HG02623 (cell line): ENCODE data around the gene SLCO6A1.

Experiments used
- ATAC-seq: cut with Tn5 transposase; IDR thresholded peaks from one replicate; pipeline ENCODE4 v1.9.1; 2021; ENCODE audit warnings: moderate library complexity; ENCODE audit not compliant: unreplicated experiment

Gene SLCO6A1

DNA sequence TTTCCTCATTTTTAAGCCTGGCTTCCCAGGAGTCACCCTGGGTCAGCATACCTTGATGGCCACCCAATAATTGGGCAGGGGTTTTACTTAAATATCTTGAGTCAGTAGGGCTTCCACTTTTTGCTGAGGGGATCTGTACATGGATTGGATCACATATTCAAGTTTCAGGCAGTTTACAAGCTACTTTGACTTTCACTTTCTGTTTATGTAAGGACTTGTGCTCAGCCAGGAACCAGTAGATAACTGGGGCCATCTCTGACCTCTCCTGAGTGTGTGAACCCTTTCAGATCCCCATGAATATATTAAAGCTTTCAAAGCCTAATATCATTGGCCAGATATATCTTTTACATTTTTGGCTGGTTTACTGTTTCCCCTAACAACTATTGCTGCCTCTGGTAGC is 45.1 kb downstream of the SLCO6A1 start:
- ATAC-seq, result peak; percentile 82

DNA sequence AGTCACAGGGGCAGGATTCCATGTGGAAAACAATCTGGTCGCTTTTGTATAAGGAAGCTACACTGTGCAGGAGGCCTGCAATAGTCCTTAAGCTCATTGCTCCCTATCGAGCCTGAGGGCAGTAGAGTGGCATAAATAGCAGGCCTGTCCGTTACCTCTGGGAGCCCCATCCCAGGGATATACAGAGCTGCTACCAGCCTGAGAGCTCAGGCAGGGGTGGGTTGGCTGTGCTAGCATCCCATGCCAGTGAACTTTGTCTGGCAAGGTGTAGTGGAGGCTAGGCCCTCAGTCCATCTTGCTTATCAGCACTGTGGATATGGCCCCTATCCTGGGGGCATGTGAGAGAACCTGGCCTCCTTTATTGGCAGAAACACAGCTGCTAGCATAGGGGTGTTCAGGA is 47.7 kb downstream of the SLCO6A1 start:
- no peak for ATAC-seq

DNA sequence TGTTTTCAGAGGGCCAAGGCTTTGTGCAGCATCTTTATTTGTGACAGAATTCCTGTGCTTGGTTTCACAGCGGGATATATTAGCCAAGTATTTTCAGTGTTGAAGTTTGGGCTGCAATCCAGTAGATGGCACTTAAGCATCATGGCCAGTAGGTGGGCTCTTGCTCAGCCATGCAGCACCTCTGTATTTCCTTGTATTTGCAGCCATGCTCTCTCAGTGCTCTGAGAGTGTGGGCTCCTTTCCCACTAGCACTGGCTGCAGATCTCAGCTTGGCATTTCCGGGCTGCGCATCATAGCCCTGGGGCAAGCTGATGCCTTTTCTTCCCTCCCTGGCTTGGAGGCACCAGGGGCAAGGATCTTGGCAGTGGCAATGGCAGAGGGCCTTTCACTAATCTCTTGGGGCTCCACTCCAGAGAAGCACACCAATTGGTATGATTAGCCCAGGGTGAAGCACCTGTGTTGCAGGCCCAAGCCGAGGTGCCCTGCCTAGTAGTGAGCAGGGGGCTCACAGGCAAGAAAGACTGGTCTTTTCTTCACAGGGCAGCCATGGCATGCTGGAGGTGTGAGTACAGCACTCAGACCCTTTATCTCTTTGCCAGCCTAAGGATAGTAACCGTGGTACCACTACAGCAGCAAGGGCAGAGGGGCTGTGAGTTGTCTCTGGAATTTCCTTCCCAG is 48.3 kb downstream of the SLCO6A1 start:
- no peak for ATAC-seq

DNA sequence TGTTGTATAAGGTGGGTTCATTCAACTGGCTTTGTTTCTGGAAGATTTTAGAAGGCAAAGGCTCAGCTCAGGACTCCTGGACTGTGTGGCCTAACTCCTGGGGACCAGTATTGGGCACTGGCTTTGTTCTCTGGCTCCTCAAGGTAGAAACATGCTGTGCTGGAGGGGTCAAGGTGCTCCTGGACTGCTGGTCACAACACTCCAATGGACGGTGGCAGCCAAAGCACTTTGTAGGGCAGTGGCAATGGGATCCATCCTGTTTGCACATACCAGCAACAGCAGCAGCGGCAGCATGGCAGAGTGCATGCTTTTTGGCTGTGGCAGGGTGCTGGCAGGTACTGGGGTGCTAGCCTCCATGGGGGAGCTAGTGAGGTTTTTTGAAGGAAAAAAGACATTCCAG is 65.3 kb downstream of the SLCO6A1 start:
- ATAC-seq, result no peak

DNA sequence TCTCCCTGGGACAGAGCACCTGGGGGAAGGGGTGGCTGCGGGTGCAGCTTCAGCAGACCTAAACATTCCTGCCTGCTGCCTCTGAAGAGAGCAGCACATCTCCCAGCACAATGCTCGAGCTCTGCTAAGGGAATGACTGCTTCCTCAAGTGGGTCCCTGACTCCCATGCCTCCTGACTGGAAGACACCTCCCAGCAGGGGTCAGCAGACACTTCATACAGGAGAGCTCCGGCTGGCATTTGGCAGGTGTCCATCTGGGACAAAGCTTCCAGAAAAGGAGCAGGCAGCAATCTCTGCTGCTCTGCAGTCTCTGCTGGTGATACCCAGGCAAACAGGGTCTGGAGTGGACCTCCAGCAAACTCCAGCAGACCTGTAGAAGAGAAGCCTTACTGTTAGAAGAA is 77.2 kb downstream of the SLCO6A1 start:
- no peak for ATAC-seq

DNA sequence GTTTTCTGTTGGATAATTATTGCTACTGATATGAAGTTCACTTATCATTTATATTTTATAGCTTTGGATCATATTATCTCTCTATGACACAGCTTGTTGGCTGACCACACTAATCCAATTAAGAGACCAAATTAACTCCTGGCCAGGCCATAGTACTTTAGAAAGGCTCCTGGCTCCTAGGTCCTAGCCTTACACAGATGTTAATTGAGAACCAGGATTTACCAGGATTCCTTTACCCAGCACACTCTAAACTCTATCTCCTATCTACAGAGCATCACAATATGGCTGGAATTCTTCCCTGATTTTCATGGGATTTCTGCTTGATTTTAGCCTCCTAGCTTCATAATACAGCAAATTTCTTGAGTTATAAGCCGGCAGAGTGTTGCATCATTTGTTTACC is 80.3 kb downstream of the SLCO6A1 start:
- no peak for ATAC-seq

DNA sequence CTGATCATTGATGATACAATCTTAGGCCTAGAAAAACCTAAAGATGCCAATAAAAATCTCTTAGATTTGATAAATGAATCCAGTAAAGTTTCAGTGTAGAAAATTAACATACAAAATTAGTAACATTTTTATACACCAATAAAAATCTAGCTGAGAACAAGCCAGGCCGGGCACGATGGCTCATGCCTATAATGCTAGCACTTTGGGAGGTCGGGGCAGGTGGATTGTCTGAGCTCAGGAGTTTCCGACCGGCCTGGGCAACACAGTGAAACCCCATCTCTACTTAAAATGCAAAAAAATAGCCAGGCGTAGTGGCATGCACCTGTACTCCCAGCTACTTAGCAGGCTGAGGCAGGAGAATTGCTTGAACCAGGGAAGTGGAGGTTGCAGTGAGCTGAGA is 84.4 kb downstream of the SLCO6A1 start:
- ATAC-seq, result no peak

DNA sequence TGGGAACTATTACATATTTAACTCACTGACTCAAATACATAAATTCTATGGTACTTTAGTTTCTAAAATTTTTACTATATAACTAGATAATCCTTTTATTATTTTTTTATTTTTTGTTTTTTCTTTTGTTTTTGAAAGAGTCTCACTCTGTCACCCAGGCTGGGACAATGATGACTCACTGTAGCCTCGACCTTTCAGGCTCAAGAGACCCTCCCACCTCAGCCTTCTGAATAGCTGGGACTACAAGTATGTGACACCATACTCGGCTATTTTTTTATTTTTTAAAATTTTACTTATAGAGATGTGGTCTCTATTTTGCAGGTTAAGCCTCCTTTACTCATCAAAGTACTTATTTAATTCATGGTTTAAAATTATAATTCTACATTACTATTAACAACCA is 110.6 kb downstream of the SLCO6A1 start:
- ATAC-seq, result no peak

DNA sequence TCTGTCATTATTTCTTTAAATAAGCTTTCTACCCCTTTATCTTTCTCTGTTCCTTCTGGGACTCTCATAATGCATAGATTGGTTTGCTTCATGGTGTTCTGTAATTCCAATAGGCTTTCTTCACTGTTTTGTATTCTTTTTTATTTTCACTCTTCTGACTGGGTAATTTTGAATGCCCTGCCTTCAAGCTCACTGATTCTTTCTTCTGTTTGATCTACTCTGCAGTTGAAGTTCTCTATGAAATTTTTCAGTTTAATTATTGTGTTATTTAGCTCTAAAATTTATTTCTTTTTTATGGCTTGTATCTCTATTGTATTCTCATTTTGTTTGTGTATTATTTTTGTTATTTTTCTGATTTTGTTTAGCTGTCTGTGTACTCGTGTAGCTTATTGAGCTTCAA is 113.4 kb downstream of the SLCO6A1 start:
- no peak for ATAC-seq

DNA sequence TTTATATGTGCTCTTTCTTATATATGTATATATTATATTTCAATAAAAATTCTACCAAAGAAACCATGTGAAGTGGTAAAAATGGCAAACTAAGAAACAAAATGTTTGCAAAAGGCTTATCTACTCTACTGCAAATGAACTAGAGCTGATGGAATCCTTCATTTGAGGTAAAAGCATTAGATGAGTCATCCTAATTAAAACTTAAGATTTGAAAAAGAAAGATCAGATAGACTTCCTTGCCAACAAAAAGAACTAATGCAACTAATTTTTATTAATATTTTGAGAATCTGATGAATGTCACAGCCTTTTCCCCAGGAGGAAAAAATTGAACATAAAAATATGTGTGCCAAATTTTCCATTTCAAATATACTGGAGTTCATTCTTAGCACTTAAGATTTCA is 118.6 kb downstream of the SLCO6A1 start:
- no peak for ATAC-seq

DNA sequence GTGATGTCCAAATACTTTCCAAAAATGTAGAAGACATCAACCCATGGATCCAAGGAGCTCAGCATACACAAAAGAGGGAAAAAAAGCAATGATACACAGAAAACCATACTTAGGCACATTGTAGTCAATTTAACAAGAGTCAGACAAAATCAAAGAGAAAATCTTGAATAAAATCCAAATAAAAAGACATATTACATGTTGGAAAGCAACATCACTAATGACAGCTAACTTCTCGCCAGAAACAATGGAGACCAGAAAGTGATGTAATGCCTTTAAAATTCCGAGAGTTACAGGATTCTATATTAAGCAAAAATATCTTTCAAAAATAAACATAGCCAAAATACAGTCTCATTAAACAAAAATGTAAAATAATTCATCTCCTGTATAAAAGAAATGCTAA is 122.9 kb downstream of the SLCO6A1 start:
- no peak for ATAC-seq

DNA sequence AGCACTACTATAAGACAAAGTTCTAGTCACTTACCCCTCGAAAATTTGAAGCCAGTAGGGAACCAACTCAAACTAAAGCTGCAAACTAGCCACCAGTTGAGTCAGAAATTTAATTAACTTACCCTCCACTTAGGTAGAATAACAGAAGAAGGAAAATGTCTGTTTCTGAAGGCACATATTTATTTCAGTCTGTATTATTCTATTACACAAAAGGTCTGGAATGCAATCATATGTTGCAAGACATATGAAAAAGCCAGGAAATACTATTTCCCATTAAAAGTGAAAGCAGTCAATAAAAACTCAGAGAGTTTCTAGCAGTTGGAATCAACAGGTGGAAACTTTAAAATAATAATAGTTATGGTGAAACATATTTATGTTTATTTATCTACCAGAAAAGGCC is 123.5 kb downstream of the SLCO6A1 start:
- no peak for ATAC-seq

DNA sequence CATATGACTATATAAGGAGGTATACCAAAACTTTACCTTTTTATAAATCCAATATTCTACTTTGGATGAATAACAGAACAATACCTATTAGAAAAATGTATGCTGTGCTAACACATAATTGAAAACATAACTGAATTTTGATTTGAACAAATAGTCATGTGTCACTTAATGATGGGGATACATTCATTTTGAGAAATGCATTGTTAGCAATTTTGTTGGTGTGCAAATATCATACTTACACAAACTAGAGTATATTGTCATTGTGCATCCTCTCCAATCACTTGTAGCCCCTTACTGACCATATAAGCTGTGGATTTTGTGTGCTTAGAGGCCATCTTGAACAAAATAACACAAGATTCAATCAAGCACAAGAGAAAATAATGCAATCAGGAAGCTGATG is 130.4 kb downstream of the SLCO6A1 start:
- no peak for ATAC-seq

DNA sequence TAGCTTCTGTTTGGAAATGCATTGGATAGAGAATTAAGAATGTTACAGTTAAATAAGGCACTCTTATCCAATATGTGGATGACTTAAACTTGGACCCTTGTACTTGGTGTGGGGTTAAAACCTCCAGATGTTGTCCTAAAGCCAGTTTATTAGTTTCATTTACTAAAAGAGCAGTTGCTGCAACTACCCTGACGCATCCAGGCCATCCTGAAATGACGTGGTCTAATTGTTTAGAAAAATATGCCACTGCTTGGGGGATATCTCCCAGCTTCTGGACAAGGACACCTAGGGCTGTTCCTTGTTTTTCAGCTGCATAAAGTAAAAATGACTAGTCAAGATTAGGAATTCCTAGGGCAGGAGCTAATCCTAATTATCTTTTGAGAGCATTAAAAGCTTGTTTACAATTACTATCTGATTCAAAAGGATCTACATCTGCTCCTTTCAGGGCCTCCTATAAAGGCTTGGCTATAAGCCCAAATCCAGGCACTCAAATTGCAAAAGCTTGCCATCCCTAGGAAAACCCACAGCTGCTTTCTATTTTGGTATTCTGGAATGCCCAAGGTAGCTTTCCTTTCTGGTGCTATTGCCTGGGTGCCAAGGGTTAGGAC is 157.0 kb downstream of the SLCO6A1 start:
- ATAC-seq, result no peak

DNA sequence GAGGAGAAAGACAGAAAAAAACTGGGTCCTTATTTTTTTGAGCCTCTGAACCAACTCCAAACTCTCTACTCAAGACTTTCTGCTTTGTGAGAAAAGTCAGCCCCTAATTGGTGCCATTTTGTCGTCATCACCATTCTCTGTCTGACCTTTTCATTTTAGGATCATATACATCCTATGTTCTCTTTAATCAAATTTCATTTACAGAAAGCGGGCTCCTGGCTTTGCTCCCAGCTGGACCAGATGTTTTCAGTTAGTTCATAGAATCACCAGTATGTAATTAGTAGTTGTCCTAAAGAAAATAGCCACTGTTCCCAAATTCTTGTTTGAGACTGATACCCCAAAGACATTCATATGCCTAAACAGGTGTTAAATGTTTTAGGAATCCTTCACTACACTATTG is 174.1 kb downstream of the SLCO6A1 start:
- no peak for ATAC-seq
